NK-92 (cell line): ENCODE results near the gene SLC38A9.

Source experiments
- DNase-seq: peaks from one replicate; lab custom pipeline; 2025; ENCODE audit not compliant: unreplicated experiment; lab: John Stamatoyannopoulos, UW

SLC38A9 gene

GRCh38 chr5:55584398-55585205 is 127.5 kb downstream of the SLC38A9 start:
- DNase-seq = no peak

GRCh38 chr5:55583578-55583977 is 128.5 kb downstream of the SLC38A9 start:
- no peak for DNase-seq

- no peak for DNase-seq
Measured at GRCh38 chr5:55582256-55582655, 129.9 kb downstream of the SLC38A9 start.

GRCh38 chr5:55580042-55580441 is 132.1 kb downstream of the SLC38A9 start:
- DNase-seq = no peak

GRCh38 chr5:55578771-55579170 is 133.4 kb downstream of the SLC38A9 start:
- no peak for DNase-seq

- no peak for DNase-seq
Measured at GRCh38 chr5:55577353-55578060, 134.6 kb downstream of the SLC38A9 start.

GRCh38 chr5:55576661-55577060 is 135.5 kb downstream of the SLC38A9 start:
- no peak for DNase-seq
